Adrenal gland (tissue), 12 donors: ENCODE results near the gene MARK3. TPM values are rescaled to one million over a fixed set of nuclear protein-coding genes. Genes with fewer than 3 reads are reported as not detected.
A peak's percentile ranks its signal among the peaks of the same experiment; 100 is the strongest.

Experiments used
- DNase-seq, 7 donors: peaks; one replicate each; pipeline ENCODE4 v3.0.0-alpha.2; 2019 to 2020
- H3K27ac ChIP-seq, 5 donors: fragments of 200-600 bp; sonication (generic) in 4 of 5; 1 replicate in 3 of 5; 2 replicates in 2 of 5; pipeline versions ENCODE4 v1.5.1 to v1.8.0; 2016 to 2020; ENCODE audit warnings: mild to moderate bottlenecking in 1 of 5
- H3K27me3 ChIP-seq: fragments of 200-600 bp; 2 replicates; pipeline ENCODE4 v1.8.0; 2021
- H3K36me3 ChIP-seq, 2 donors: fragments of 200-600 bp; replicated peaks in 1 of 2; 1 replicate in 1 of 2; 2 replicates in 1 of 2; pipeline versions ENCODE4 v1.5.1 to v1.8.0; 2018 to 2022
- H3K4me1 ChIP-seq, 2 donors: fragments of 200-600 bp; replicated peaks in 1 of 2; 1 replicate in 1 of 2; 2 replicates in 1 of 2; pipeline versions ENCODE4 v1.5.1 to v1.8.0; 2018 to 2021
- H3K4me3 ChIP-seq, 4 donors: fragments of 200-600 bp; sonication (generic) in 3 of 4; one replicate each; pipeline ENCODE4 v1.5.1; 2016 to 2018
- H3K9me3 ChIP-seq, 3 donors: fragments of 200-600 bp; sonication (generic) in 1 of 3; replicated peaks in 1 of 3; 1 replicate in 2 of 3; 2 replicates in 1 of 3; pipeline versions ENCODE4 v1.5.1 to v1.8.0; 2016 to 2021
- POLR2A ChIP-seq, 2 donors: fragments of 450-650 bp; IDR thresholded peaks; one replicate each; pipeline ENCODE4 v1.6.1; 2017; ENCODE audit warnings: antibody characterized with exemption in 2 of 2, mild to moderate bottlenecking in 2 of 2, moderate library complexity in 1 of 2
- WGBS, 4 donors: extraction: QIAGEN DNeasy Blood & Tissue Kit in 2 of 4; methylation state at CpG; one replicate each; pipeline versions ENCODE4 v1.1.5 to v1.1.7; 2013 to 2017; 5-methylcytosine and 5-hydroxymethylcytosine counted together
- intact Hi-C, 2 donors: fragments of 100-400 bp; cut with DNase I; formaldehyde crosslinking; loops; one replicate each; pipeline versions ENCODE4 v1.14.1 to v1.15.0; 2022 to 2023
- polyA plus RNA-seq, 3 donors: library from polyadenylated mRNA; stranded (reverse); fragments of 200-250 nt in 2 of 3; fragments of 350-450 nt in 1 of 3; fragmentation: Illumina TruSeq in 1 of 3; extraction: RNeasy Lipid Tissue Mini Kit (QIAGEN cat#74804) in 1 of 3; gene quantifications; one replicate each; pipeline ENCODE4 v1.2.3, GENCODE V29; 2013 to 2014
- total RNA-seq, 9 donors: library from RNA; depleted of rRNA in 4 of 9; stranded (reverse); fragments of >200 nt in 4 of 9; fragments of 120-200 nt in 1 of 9; fragmentation: NEBNext Ultra II Directional in 1 of 9; extraction: Animal tissue kit (Norgen Biotek cat#: 25700) in 1 of 9; gene quantifications; one replicate each; pipeline versions ENCODE4 v1.1.0 to v1.2.4, GENCODE V29; 2013 to 2023
- TF ChIP-seq, protein P1 (sequence below), 6 experiments: fragments of 450-650 bp in 4 of 6; fragments of 200-600 bp in 2 of 6; sonication (generic) in 1 of 6; IDR thresholded peaks; 1 replicate in 5 of 6; 2 replicates in 1 of 6; pipeline versions ENCODE4 v1.5.1 to v1.8.0; 2016 to 2021; ENCODE audit warnings: antibody characterized with exemption in 6 of 6, mild to moderate bottlenecking in 2 of 6, moderate library complexity in 1 of 6
- donor health status: healthy with polysubstance abuse.
- donor health status: Bipolar disorder and iron deficiency.
- donor health status: DM: yes; HTN: yes; CAD: no.
- donor health status: DM: no; HTN: no; CAD: no.
- donor health status: DM: no; HTN: no; CAD: no.
- donor health status: DM: yes; HTN: yes; CAD: no.

MARK3 gene
- total and polyA plus RNA-seq, 12 donors = 73.1 to 233 (median 94.6) TPM

DNA sequence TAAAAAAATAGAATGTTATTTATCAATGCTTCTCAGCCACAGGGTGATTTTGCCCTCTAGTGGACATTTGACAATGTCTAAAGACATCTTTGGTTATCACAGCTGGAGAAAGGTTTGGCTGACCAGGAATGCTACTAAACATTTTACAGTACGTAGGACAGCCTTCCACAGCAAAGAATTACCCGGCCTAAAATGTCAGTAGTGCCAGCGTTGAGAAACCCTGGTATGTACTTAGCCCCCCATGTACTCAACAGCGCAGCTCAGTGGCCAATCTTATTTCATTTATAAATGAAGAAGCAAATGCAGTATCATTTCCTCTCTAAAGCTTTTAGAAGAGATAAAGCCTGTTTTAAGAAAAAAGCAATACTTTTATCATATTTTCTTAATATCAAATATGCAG, 5.8 kb downstream of the MARK3 start:
- H3K9me3 ChIP-seq = no peaks in the 10 kb centered on the region
- peaks cover 50 to 85% of the 10 kb centered on the region in 2 donors for H3K4me1 ChIP-seq
- no peak for TF ChIP-seq POLR2A (IDR thresholded peaks at IDR 0.05)
- TF ChIP-seq, protein P1, sequence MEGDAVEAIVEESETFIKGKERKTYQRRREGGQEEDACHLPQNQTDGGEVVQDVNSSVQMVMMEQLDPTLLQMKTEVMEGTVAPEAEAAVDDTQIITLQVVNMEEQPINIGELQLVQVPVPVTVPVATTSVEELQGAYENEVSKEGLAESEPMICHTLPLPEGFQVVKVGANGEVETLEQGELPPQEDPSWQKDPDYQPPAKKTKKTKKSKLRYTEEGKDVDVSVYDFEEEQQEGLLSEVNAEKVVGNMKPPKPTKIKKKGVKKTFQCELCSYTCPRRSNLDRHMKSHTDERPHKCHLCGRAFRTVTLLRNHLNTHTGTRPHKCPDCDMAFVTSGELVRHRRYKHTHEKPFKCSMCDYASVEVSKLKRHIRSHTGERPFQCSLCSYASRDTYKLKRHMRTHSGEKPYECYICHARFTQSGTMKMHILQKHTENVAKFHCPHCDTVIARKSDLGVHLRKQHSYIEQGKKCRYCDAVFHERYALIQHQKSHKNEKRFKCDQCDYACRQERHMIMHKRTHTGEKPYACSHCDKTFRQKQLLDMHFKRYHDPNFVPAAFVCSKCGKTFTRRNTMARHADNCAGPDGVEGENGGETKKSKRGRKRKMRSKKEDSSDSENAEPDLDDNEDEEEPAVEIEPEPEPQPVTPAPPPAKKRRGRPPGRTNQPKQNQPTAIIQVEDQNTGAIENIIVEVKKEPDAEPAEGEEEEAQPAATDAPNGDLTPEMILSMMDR (IDR thresholded peaks at IDR 0.05) = peak; percentile 43 to 75 (median 54)
- H3K27ac ChIP-seq = peak overlapping the region in 2 of 5 donors; percentile 2 to 39
- no peaks in the 10 kb centered on the region for H3K27me3 ChIP-seq
- H3K4me3 ChIP-seq = no peak overlapping the region
- 22 to 25% (median 23%) methylated on average over 4 of the region's 4 CpGs for WGBS, 4 donors
- no peaks in the 10 kb centered on the region for H3K36me3 ChIP-seq
- intact Hi-C loops = no loop called here
- DNase-seq = peak in 4 of 7 donors; percentile 20 to 46 (median 32)

DNA sequence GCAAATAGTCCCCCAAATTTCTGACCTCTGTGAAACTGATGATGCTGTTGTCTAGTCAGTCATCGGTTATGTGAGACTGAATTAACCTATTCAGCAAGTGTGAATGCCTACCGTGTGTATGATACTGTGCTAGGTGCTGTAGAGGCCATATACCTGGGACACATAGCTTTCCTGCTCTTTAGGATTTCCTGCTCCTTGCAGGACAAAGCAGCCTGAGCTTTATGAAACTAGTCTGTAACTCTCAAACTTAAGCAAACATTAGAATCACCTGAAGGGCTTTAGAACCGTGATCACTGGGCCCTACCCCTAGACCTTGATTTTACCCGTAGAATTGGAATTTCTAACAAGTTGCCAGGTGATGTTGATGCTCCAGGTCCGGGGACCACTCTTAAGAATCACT, 6.9 kb downstream of the MARK3 start:
- no peaks in the 10 kb centered on the region for H3K27me3 ChIP-seq
- peak overlapping the region in 2 of 5 donors; percentile 3 to 32 for H3K27ac ChIP-seq
- H3K9me3 ChIP-seq = no peaks in the 10 kb centered on the region
- intact Hi-C loops = no loop called here
- DNase-seq = no peak
- H3K4me1 ChIP-seq = peaks cover 55 to 85% of the 10 kb centered on the region in 2 donors
- TF ChIP-seq, protein P1 (IDR thresholded peaks at IDR 0.05) = no peak
- no peak for TF ChIP-seq POLR2A (IDR thresholded peaks at IDR 0.05)
- WGBS, 4 donors = 67 to 72% (median 70%) methylated on average over 5 of the region's 5 CpGs
- H3K36me3 ChIP-seq = no peaks in the 10 kb centered on the region
- H3K4me3 ChIP-seq = no peak overlapping the region

DNA sequence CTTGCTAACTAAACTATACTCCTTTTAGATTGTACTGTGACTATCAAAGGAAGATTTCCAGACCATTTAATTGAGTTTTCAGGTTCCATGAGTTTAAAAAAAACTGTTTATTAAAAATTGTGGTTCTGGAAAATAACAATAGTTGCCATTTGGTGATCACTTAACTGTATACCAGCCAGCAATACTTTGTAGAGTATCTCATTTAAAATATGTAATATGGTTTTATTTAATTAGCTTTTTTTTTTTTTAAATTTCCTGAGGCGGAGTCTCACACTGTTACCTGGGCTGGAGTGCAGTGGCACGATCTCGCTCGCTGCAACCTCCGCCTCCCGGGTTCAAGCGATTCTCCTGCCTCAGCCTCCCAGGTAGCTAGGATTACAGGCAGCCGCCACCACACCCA, 7.4 kb downstream of the MARK3 start:
- no peak overlapping the region for H3K4me3 ChIP-seq
- no peaks in the 10 kb centered on the region for H3K36me3 ChIP-seq
- no peaks in the 10 kb centered on the region for H3K27me3 ChIP-seq
- H3K27ac ChIP-seq = peak overlapping the region in 2 of 5 donors; percentile 73 to 76
- intact Hi-C loops = no loop called here
- DNase-seq = no peak
- peaks cover 52 to 80% of the 10 kb centered on the region in 2 donors for H3K4me1 ChIP-seq
- WGBS, 4 donors = 89 to 100% (median 96%) methylated on average over 8 of the region's 8 CpGs
- TF ChIP-seq POLR2A (IDR thresholded peaks at IDR 0.05) = no peak
- TF ChIP-seq, protein P1 (IDR thresholded peaks at IDR 0.05) = no peak
- no peaks in the 10 kb centered on the region for H3K9me3 ChIP-seq

DNA sequence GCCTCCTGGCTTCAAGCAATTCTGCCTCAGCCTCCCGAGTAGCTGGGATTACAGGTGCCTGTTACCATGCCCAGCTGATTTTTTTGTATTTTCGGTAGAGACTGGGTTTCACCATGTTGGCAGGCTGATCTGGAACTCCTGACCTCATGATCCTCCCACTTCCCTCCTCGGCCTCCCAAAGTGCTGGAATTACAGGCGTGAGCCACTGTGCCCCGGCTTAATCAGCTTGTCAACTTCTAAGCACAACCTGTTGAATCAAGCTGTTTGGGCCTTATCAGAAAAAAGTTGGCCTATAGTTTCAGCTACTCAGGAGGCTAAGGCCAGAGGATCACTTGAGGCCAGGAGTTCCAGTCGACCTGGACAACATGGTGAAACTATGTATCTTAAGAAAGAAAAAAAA, 7.9 kb downstream of the MARK3 start:
- WGBS, 4 donors = 51 to 57% (median 56%) methylated on average over 6 of the region's 6 CpGs

More for the DNA sequence above, 7.9 kb downstream of the MARK3 start:
- Histone ChIP-seq H3K27ac (peak overlapping the region in 2 of 5 donors; percentile 73 to 76), H3K4me1 (peaks cover 52 to 79% of the 10 kb centered on the region in 2 donors), H3K27me3 (no peaks in the 10 kb centered on the region), H3K9me3 (no peaks in the 10 kb centered on the region), H3K4me3 (peak overlapping the region in 1 of 4 donors; percentile 22), H3K36me3 (no peaks in the 10 kb centered on the region)
- DNase-seq = peak in 1 of 7 donors; percentile 22
- intact Hi-C loops = no loop called here
- no peak for TF ChIP-seq POLR2A (IDR thresholded peaks at IDR 0.05)
- TF ChIP-seq, protein P1 (IDR thresholded peaks at IDR 0.05) = no peak
